GM19099 (cell line): ENCODE results near the gene SLC35F3.

ENCODE experiments used
- POLR2A ChIP-seq: IDR thresholded peaks from 3 replicates; pipeline ENCODE4 v1.6.1; 2011; ENCODE audit warnings: low read depth; ENCODE audit not compliant: insufficient read length; ENCODE audit errors: extremely low read depth

The SLC35F3 gene

GRCh38 chr1:234289538-234290305 lies 385.2 kb downstream of the SLC35F3 start:
- TF ChIP-seq POLR2A: no peak

GRCh38 chr1:234292011-234292410 lies 387.5 kb downstream of the SLC35F3 start:
- no peak for TF ChIP-seq POLR2A

GRCh38 chr1:234292548-234292947 lies 388.1 kb downstream of the SLC35F3 start:
- TF ChIP-seq POLR2A: no peak

DNA sequence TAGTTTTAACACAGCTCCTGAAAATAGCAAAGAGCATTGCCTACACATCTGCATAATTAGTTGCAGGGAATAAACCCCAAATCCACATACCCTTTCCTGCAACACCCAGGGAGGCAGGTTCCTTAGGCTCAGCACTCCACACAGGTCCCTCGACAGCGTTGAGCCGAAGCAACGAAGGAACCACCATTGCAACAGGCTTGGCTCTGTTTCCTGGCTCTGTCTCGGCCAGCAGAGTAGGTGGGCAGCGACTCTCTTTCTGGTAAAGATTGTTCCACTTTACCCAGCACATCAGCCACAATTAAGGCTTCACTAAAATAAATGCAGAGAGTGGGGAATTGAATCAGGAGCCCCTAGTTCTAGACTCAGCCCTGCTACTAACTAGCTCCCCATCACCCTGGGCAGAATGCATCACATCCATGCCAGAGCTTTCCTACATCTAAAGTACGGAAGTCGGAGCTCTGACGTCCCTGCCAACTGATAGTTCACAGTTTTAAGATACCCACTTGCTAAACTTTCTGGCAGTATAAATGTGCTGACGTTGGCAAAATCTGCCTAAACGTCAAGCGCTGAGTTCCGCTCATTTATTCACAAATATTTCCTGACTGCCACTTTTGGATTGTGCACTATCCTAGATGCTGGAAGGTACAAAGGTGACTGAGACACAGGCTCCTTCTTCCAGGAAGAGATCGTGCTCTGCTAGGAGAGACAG lies 389.8 kb downstream of the SLC35F3 start:
- TF ChIP-seq POLR2A: no peak

DNA sequence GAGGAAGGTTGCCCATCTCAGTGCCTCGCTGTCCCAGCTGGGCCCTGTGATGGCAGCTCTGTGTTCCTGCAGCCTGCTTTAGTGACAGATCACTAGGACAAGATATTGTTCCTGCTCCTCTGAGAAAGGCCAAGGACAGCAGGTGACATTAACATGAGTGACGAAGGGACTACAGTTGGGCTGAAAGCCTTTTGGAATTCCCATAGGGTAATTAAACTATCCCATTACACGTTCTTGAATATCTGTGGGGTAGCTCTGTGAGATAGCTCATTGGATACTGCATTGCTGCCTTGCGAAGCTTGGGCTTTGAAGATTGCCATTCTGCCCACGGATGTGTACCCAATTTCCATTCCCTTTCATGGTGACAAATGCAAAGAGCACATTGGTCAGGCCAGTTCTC lies 390.6 kb downstream of the SLC35F3 start:
- TF ChIP-seq POLR2A: no peak

DNA sequence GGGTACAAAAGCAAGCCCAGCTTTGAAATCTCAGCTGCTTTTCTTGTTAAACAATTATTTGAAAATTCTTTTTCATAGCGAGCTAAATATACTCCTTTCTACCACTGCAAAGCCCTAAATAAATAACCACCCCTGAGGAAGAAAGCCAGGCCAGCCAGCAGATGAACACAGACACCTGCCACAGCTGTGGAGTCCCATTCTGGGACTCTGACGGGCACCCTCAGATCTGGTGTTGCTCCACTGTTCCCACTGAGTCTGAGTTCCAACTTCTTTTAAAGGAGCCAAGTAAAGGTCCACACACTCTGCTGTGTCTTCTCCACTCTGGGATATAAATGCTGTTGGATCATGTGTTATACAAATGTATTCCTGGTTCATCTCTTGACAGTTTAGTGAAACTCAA lies 391.1 kb downstream of the SLC35F3 start:
- TF ChIP-seq POLR2A: no peak

GRCh38 chr1:234296496-234296895 lies 392.0 kb downstream of the SLC35F3 start:
- TF ChIP-seq POLR2A: no peak

GRCh38 chr1:234297668-234298067 lies 393.2 kb downstream of the SLC35F3 start:
- TF ChIP-seq POLR2A: no peak

DNA sequence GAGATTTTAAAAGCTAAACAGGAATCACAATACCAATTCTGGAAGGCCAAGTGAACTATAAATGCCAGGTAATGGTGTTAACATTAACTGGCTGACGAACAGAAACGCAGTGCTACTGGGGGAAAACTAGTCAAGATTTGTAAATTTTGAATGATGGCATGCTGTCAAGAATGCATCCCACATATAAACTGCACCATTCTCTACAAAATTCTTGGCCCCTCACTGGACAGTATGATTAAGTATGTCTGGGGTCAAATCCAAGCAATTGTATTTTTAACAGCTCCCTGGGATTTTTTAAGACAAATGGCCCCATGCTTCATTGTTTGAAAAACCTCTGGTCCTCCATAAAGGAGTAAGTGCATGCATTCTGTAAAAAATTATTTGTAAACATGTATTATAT lies 395.6 kb downstream of the SLC35F3 start:
- TF ChIP-seq POLR2A: no peak

GRCh38 chr1:234302354-234302962 lies 398.0 kb downstream of the SLC35F3 start:
- no peak for TF ChIP-seq POLR2A

DNA sequence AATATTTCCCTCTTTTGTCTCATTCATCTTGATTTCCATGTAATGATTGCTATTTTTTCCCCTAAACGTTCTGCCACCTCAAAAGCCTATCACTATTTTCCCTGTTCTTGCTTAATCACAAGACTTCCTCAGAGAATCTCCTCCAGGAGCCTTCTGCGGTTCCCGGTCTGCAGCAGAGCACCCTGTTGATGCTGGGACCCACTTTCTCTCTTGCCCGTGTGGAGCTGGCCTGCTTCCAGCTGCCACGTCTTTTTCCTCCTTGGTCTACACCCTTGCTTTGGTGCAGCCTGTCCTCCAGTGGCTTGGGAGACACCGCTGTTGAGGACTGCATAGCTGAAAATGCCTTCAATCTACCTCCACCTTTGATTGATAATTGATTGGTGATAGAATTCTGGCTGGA lies 398.8 kb downstream of the SLC35F3 start:
- TF ChIP-seq POLR2A: no peak

DNA sequence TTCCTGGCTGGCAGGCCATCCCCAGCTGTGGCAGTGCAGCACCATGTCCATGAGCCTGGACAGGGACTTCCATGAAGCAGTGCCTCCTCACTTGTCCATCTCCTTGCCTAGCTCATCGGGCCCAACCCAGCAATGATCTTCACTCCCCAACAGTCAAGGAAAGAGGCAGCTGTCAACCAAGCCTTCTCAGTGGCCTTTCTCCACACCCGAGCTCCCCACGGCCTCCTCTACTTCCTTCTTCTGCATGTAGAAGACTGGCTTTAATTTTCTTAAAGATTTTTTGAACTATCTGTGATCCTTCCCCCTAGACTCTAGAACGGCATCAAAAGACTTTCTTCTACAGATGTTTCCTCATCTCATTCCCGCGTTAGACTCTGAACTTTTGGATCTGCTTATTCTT lies 403.2 kb downstream of the SLC35F3 start:
- no peak for TF ChIP-seq POLR2A

DNA sequence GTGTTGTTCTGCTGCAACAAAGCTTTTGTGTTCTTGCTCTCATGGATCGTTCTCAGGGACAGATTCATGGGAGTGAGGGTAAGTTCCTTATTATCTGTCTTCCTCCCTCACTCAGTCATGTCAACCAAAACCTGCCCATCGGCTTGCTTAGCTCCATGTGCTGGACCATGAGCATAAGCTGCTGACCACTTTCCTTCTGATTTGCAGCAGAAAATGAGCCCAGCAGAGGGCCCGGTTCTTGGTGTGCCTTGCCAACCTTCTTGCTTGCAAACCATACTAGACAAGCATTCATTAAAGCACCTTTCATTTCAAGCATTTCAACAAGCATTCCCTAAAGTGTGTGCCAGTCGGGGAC lies 404.7 kb downstream of the SLC35F3 start:
- TF ChIP-seq POLR2A: no peak

- TF ChIP-seq POLR2A: no peak
These were observed 405.4 kb downstream of the SLC35F3 start for GRCh38 chr1:234309598-234310459.

- TF ChIP-seq POLR2A: no peak
These were observed 406.0 kb downstream of the SLC35F3 start for GRCh38 chr1:234310460-234310817.
